Measurements from ENCODE around the gene APOB.
"Not testable (repeated sequence)": the region's sequence is repeated elsewhere in the genome, so short reads cannot be mapped to it uniquely, and the experiment has no call there.

Gene APOB

DNA sequence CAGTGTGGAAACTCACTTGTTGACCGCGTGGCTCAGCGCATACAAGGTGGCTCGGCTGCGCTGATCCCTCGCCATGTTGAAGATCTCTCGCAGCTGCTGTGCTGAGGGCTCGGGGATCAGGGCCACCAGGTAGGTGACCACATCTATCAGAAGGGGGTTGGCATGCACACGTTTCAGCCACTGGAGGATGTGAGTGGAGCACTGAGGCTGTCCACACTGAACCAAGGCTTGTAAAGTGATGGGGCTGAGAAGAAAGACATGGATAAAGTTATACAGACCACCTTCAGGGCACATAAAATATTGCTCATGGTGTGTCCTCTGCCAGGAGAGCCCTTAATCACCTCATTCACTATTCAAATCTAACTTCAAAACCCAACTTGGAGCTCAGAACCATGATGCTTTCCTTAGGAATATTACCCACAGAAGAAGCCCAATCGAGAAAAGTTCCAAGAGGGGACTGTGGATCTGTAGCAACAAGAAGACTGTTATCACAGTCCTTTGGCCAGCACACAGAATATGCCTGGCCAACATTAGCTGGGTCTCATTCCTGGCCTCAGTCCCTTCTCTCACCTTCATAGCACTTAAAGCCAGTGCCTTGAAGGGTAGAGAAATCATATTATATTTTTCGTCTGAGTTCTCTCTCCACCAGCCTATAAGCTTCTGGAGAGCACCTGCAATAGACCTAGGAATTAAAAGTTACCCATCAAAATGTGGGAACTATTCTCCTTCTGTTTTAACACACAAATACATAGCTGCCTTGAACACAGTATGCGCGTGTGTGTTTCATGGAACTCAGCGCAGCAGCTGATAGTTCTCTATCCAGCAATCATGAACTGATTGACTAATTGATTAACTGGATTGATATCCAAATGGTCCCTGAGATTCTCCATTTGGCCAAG is 11.3 kb downstream of the APOB start:
- no peak for DNase-seq (ENCODE audit: low read depth)

DNA sequence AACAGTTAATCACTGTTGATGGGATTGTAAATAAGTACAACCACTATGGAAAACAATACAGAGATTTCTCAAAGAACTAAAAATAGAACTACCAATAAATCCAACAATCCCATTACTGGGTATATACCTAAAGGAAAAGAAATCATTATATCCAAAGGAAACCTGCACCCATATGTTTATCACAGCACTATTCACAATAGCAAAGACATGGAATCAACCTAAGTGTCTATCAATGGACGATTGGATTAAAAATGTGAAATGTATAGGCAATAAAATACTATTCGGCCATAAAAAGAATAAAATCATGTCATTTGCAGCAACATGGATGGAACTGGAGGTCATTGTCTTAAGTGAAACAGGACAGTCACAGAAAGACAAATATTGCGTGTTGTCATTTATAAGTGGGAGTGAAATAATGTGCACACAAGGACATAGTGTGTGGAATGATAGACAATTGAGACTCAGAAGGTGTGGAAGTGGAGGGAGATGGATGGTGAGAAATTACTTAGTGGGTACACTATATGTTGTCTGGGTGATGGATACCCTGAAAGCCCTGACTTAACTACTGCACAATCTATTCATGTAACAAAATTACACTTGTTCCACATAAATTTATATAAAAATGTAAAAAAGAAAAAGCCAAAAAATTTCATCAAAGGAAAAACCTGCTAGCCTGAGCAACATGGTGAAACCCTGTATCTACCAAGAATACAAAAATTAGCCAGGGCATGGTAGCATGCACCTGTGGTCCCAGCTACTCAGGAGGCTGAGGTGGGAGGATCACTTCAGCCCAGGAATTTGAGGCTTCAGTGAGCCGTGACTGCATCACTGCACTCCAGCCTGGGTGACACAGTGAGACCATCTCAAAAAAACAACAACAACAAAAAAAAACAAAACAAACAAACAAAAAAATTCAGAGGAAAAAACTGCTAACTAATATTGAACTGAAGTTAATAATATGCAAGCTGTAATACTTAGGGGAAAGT is 12.6 kb downstream of the APOB start:
- no peak for DNase-seq (ENCODE audit: low read depth)

DNA sequence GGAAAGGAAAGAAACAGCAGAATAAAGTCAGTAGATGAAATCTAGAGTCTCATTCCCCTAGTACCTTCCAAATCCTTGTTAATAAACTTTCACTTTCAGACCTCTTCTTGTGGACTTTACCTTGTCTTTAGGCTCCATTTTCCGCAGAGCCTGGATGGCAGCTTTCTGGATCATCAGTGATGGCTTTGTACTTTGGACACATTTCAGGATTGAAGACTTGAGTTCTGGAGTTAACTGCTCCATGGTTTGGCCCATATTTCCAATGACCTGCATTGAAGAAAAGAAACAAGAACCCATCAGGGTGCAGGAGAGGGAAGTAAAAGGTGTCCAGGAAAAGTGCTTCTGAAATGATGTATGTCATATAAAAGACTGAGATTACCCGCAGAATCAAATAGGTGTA is 14.4 kb downstream of the APOB start:
- DNase-seq (ENCODE audit: low read depth) = no peak

DNA sequence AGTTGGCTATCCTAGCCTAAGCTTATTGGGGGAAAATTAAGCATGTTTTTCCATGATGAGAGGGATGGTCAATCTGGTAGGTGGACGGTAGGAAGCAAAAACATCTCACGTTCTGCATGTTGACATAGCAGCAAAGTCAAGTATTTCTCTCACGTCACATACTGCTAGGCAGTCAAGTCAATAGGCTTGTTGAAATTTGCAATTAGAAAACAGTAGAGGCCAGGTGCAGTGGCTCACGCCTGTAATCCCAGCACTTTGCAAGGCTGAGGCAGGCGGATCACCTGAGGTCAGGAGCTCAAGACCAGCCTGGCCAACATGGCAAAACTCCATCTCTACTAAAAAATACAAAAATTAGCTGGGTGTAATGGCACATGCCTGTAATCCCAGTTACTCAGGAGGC is 14.9 kb downstream of the APOB start:
- not testable (repeated sequence) for DNase-seq (ENCODE audit: low read depth)

DNA sequence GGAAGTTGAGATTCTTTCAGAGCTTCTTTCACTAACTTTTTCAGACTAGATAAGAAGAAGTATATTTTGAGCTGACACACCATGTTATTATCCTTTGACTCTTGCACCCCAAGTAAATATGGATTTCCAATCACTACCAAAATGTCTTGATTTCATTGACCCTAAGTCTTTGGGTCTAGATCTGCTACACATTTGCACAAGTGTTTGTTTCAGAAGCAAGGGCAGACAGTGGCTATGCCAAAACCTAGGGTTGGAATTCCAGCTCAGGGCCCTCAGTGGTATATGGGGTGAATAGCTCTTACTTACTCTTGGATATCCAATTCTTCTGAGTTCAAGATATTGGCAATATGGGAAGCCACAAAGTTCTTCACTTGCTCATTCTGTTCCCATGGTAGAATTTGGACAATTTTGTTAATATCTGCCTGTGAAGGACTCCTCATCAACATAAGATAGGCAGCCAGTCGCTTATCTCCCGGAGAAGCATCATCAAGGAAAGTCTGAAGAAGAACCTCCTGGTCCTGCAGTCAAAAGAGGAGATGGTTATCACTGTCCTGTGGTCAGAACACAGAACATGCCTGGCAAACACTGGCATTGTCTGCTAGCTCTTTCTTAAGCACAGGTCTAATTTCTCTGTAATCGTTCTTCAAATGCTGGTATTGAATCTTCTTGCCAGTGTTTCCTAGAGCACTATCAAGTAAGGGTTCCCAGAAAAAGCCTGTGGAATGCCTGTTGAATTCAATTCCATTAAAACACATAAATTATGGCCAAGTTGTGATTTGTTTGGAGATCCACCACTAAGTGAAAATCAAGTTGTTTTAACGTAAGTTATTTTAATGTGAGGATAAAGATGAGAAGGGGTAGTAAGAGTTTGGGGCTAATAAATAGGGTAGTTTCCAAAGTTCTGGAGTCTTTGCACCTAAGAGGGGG is 15.6 kb downstream of the APOB start:
- no peak for DNase-seq (ENCODE audit: low read depth)

DNA sequence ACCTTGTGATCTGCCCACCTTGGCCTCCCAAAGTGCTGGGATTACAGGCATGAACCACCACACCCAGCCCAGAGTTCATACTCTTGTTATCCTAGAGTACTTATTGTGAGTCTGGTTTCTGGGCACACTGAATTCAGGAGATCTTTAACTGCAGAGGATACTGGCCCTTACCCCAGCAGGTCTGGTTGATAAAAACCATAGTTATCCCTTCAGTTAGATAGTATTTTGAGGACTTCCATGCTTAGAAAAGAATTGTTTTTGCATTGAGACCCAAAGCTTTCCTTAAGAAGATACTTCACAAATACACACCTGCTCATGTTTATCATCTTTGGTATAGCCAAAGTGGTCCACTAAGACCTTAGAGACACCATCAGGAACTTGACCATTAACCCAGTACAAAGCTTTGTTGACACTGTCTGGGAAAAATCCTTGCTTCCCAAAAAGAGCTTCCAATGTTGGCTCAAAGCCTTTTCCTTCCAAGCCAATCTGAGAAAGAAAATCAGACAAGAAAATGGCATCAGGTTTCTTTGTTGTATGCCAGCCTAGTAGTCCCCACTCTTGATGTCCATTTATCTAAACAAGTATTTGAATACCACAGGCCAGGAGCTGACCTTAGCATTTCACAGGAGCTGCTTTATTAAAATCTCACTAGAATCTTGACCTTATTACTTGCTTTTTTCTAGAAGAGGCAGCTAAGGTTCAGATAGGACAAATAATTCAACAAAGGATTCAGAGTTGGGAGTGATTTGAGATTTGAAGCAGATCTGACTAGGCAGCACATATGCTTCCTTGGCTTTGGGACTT is 17.2 kb downstream of the APOB start:
- no peak for DNase-seq (ENCODE audit: low read depth)

DNA sequence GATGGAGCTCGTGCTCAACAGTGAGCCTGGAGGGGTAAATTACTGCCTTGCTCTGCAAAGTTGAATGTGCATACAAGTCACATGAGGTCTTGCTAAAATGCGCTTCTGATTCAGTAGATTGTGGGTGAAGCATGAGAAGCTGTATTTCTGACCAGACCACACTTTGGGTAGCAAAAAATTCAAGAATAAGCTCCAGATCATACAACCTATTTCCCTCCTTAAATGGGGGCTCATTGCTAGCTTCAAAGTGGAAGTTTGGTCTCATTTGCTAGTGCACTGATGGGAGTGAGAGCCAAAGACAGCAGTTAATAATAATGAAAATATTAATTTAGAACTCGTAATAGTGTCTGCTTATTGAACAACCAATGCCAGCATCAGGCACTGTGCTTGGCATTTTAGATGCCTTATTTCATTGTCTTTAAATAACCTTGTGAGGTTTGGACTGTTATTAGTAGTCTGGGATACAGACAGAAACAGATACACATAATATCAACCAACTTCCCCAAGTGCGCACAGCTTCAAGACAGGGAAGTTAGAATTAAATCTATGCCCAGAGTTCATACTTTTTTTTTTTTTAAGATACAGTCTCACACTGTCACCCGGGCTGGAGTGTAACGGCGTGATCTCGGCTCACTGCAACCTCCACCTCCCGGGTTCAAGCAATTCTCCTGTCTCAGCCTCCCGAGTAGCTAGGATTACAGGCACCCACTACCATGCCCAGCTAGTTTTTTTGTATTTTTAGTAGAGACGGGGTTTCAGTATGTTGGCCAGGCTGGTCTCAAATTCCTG is 18.0 kb downstream of the APOB start:
- DNase-seq (ENCODE audit: low read depth) = no peak

DNA sequence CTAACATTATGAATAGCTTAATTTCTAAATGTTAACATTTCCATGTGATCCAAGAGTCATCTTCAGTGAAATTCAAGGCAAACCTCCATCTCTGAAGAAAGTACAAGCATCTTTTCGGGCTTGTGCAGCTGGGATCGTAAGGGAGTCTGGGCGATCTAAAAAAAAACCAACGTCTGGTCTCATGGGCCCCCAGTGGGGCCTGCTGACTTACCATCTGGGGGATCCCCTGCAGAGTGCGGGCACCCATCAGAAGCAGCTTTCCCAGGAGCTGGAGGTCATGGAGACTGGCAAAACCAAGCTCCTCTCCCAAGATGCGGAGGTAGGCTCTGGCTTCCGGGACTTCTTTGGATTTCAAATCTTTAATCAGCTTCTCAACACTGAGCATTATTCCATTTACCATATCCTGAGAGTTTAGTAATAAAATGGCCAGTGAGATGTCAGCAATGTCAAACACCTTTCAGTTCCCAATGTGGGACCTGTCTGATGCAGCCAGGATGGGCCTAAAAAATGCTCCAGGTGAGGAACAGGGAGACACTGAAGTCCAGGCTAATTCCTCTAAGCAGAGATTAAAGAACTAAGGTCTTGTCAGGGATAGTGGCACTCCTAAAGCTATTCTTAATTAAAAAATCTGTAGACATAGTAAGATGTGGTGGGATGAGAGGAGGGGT is 19.0 kb downstream of the APOB start:
- no peak for DNase-seq (ENCODE audit: low read depth)

DNA sequence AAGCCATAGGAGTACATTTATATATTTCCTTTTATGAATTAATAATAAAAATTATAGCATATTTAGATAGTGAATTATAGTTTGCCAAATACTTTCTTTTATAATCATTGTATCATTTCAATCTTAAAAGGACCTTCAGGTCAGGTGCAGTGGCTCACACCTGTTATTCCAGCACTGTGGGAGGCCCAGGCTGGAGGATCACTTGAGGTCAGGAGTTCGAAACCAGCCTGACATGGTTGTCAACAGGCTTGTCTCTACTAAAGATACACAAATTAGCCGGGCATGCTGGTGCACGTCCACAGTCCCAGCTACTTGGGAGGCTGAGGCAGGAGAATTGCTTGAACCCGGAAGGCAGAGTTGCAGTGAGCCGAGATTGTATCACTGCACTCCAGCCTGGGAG is 19.7 kb downstream of the APOB start:
- DNase-seq (ENCODE audit: low read depth) = no peak

DNA sequence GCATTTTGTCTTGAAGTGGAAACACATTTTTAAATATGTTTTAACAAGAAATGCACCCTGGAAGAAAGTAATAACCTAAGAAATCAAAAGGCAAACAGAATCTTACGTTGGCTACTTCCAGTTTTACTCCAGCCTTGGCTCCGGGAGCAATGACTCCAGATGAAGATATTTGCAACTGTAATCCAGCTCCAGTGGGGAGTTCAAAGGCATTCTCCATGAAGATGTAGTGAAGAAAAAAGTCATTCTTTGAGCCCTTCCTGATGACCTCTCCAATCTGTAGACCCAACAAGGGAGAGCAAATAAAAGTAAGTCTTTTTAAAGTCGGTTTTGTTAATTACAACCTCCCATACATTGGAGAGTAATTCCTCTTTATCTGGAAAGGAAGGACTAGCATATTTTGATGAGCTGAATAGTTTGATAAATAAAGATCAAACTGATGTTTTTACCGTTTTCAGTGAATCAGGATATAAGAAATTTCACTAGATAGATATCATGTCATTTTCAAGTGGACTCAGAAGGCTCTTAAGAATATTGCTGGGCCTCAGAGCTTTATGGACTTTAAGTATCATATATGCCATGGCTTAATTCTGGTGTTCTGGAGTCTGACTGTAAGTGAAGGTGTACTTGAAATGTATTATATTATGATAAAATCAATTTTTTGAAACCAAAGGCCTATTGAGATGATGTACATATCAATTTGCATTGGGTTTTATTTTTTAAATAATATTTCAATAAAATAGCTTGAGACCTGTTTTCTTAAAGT is 20.3 kb downstream of the APOB start:
- no peak for DNase-seq (ENCODE audit: low read depth)

DNA sequence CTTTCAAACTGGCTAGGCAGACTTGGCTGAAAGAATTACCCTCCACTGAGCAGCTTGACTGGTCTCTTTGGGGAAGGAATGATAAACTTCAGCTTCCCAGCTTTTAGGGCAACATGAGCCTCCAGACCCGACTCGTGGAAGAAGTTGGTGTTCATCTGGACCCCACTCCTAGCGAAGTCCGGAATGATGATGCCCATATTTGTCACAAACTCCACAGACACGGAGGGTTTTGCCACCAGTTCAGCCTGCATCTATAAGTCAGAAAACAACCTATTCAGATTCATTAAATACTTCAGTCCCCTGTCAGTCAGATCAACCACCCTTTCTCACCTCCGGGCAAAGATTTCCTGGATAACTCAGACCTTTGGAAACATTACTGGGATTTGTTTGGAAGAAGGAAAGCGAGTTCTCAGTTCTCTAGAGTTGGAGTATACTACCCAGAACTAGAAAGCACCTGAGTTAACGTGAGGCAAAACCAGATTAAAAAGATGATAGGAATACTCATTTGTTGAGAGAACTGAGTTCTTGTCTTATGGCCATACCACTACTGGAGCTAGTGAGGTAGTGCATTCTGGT is 21.0 kb downstream of the APOB start:
- no peak for DNase-seq (ENCODE audit: low read depth)

DNA sequence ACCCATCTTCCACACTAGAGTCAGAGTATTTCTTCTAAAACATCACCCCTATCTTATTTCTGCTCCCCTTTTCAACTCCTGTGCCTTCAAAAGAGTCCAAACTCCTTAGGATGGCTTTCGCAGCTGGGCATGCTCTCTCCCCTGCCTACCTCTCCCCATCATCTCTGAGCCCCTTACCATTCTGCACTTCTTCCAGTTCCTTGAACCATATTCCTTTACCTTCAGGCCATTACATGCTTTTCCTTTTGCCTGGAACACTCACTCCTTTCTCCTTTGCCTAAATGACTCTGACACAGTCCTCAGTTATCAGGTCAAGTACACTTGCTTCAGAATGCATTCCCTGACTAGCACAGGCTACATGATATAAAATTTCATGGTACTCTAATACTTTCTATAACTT is 22.4 kb downstream of the APOB start:
- DNase-seq (ENCODE audit: low read depth) = no peak

DNA sequence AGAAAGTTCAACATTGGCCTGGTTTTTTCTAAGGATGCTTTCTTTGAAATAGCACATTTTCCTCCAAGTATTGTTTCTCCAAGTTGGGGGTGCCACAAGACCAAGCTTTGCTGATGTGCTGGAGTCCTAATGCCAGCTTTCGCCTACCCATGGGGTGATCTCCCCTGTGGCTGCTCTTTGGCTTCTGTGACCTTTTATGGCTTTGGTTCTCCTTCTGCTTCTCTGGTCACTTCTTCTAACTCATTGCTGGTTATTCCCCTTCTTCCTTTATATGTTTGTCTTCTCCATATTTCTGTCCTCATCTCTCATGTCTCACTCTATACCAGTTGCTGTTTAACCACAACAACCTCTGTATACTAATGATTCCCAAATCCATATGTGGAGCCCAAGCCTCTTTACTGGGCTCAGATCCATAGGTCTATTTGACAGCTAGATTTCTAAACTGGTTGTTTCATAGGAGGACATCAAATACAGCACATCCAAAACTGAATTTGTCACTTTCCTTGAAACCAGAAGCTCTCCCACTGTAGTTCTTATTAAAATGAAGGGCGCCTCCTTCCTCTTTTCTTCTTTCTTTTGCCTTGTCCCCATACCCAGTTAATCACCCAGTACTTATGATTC is 23.1 kb downstream of the APOB start:
- no peak for DNase-seq (ENCODE audit: low read depth)

DNA sequence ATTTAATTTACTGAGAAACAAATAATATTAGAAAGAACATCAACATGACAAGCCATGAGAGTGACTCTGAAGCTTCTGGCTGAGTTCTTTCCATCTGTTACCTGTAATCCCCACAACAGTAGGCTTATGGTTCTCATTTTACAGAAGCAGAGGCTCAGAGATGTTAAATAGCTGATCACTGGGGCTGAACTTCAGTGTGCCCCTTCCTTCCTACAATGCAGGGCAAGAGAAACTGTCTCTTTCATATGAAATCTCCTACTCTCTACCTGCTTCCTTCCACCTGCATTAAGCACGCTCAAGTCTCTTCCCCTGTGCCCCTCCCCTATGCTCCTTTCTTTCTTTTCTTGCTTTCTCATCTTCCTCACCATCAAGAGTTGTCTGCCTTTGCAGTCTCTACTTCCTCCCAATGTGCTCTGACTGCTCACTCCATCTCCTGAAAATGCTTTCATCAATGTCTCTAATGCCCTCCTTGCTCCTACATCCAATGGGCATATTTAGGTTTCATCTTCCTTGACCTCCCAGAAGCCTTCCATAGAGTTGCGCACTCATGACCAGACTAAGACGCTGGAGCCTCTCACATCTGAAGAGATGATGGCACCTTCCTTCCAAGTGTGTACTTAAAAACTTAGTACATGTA is 23.7 kb downstream of the APOB start:
- DNase-seq (ENCODE audit: low read depth) = no peak

DNA sequence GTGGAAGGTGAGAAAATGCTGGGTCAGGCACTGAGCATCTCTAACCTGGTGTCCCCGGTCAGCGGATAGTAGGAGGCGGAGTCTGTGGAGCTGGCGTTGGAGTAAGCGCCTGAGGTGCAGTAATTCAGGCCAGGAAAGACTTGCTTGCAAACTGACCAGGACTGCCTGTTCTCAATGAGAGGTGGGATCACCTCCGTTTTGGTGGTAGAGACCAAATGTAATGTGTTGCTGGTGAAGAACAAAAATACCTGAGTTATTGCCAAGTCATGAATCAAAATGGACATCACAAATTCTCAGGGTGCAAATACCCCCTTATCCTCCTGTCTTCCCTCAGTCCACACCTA is 24.2 kb downstream of the APOB start:
- no peak for DNase-seq (ENCODE audit: low read depth)

DNA sequence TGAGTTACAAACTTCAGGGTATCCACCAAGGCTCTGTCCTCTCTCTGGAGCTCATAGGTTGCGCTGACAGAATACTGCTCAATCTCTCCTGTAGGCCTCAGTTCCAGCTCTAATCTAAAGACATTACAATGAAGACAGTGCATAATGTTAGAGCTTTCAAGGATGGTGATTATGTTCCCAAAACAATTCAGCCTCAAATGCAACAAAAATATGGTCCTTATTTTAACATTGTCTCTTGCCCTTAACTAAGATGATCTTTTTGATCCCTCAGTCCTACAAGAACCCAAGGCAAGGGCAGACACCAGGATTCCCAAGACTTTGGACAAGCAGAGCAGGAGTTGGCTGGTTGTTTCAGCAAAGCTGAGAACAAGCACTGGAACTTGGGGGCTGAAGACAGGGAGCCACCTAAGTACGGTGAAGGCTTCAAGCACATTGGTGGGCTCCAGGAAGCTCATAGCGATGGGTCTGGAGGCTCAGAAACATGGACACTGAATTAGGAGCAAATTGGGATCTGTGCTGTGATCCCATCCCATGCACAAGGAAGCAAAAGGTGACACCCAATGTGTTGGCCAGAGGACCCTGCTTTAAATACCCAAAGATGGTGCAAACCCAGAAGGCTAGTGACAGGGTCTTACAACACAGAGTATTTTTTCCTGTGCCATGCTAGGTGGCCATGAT is 24.7 kb downstream of the APOB start:
- no peak for DNase-seq (ENCODE audit: low read depth)

DNA sequence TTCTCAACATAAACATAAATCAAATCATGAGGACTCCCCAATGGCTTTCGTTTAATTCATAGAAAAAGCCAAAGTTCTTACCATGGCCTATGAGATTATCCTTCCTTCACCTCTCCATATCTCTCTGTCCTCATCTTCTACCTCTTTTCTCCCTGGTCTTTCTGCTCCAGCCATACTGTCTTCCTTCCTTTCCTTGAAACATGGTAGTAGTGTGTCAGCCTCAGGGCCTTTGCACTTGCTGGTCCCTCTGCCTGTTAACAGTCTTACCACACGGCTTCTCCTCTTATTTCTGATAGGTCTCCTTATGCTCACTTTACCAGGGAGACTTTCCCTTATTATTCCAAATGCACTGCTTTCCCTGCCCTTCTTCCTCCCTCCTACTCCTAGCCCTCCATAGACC is 25.6 kb downstream of the APOB start:
- no peak for DNase-seq (ENCODE audit: low read depth)

Data from activated T-cell treated with anti-CD3 and anti-CD28 coated beads for 48 hours (primary cell).